HepG2 (cell line): ENCODE results near the gene DNAJB11. TPM values are rescaled to one million over a fixed set of nuclear protein-coding genes. Genes with fewer than 3 reads are reported as not detected.

Experiments used
- ARNT2 ChIP-seq: sonication (generic); formaldehyde crosslinking; IDR thresholded peaks from 2 replicates; pipeline ENCODE4 v1.8.0; 2022; ENCODE audit warnings: mild to moderate bottlenecking, low read depth, missing genetic modification reagents, moderate library complexity
- ELF1 ChIP-seq: sonication (generic); formaldehyde crosslinking; IDR thresholded peaks from 2 replicates; pipeline ENCODE4 v1.4.0; 2020; ENCODE audit warnings: missing genetic modification reagents
- KAT7 ChIP-seq: IDR thresholded peaks from 2 replicates; pipeline ENCODE4 v1.6.1; 2018; ENCODE audit warnings: borderline replicate concordance, missing compliant biosample characterization
- PCBP2 ChIP-seq: fragments of 200-400 bp; formaldehyde crosslinking; optimal IDR thresholded peaks from 2 replicates; pipeline ENCODE3; 2018; ENCODE audit warnings: low read length, low read depth; ENCODE audit not compliant: poor library complexity, severe bottlenecking
- PITX1 ChIP-seq: sonication (generic); formaldehyde crosslinking; IDR thresholded peaks from 2 replicates; pipeline ENCODE4 v1.5.1; 2020; ENCODE audit warnings: mild to moderate bottlenecking, missing genetic modification reagents
- SNAPC2 ChIP-seq: sonication (generic); formaldehyde crosslinking; IDR thresholded peaks from 2 replicates; pipeline ENCODE4 v1.8.1; 2022; ENCODE audit warnings: mild to moderate bottlenecking, missing genetic modification reagents
- TRIM24 ChIP-seq: sonication (generic); formaldehyde crosslinking; IDR thresholded peaks from 2 replicates; pipeline ENCODE4 v1.8.0; 2022; ENCODE audit warnings: mild to moderate bottlenecking, missing genetic modification reagents
- ZFYVE20 ChIP-seq: sonication (generic); formaldehyde crosslinking; IDR thresholded peaks from 2 replicates; pipeline ENCODE4 v1.8.0; 2023; ENCODE audit warnings: low read depth, mild to moderate bottlenecking, moderate library complexity, missing genetic modification reagents, borderline replicate concordance
- ZHX1 ChIP-seq: sonication (generic); formaldehyde crosslinking; IDR thresholded peaks from 2 replicates; pipeline ENCODE4 v1.8.1; 2022; ENCODE audit warnings: low read depth, mild to moderate bottlenecking, missing genetic modification reagents
- ZNF20 ChIP-seq: sonication (generic); formaldehyde crosslinking; IDR thresholded peaks from 2 replicates; pipeline ENCODE4 v1.4.0; 2020; ENCODE audit warnings: mild to moderate bottlenecking, moderate library complexity, missing genetic modification reagents
- ZNF281 ChIP-seq: sonication (generic); formaldehyde crosslinking; IDR thresholded peaks from 2 replicates; pipeline ENCODE4 v1.4.0; 2020; ENCODE audit warnings: missing genetic modification reagents, borderline replicate concordance
- polyA plus RNA-seq, 8 experiments: library from polyadenylated mRNA; depleted of rRNA in 3 of 8; stranded (reverse) in 7 of 8; unstranded in 1 of 8; fragments of >200 nt; fragmentation: Illumina TruSeq in 4 of 8; extraction: Trizol in 4 of 8; gene quantifications; 2 replicates each; pipeline versions ENCODE4 v1.2.1 to v1.2.3, GENCODE V29; 2011 to 2016; ENCODE audit warnings: low read depth in 4 of 8, missing spikeins in 1 of 8, mixed read lengths in 1 of 8; ENCODE audit not compliant: insufficient read depth in 1 of 8
- total RNA-seq, 5 experiments: library from RNA; depleted of rRNA; stranded (reverse); fragments of >200 nt; fragmentation: Illumina TruSeq; extraction: Trizol; gene quantifications; 2 replicates each; pipeline ENCODE4 v1.2.3, GENCODE V29; 2016; ENCODE audit warnings: low read depth in 1 of 5
- TF ChIP-seq, protein P1 (sequence below), 2 experiments: fragments of 450-650 bp in 1 of 2; sonication (generic) in 1 of 2; formaldehyde crosslinking in 1 of 2; IDR thresholded peaks; 2 replicates each; pipeline versions ENCODE4 v1.6.1 to v1.8.0; 2016 to 2022; ENCODE audit warnings: antibody characterized with exemption in 1 of 2, mild to moderate bottlenecking in 1 of 2, missing genetic modification reagents in 1 of 2
- TF ChIP-seq, protein P2 (sequence below): sonication (generic); formaldehyde crosslinking; IDR thresholded peaks from 2 replicates; pipeline ENCODE4 v1.4.0; 2020; ENCODE audit warnings: missing genetic modification reagents

Gene DNAJB11
- total and polyA plus RNA-seq, 2 of the 13 experiments (the other 11 are each of a cell fraction or from before 2014, with no cell fraction given), result 41.0 to 132 TPM

DNA sequence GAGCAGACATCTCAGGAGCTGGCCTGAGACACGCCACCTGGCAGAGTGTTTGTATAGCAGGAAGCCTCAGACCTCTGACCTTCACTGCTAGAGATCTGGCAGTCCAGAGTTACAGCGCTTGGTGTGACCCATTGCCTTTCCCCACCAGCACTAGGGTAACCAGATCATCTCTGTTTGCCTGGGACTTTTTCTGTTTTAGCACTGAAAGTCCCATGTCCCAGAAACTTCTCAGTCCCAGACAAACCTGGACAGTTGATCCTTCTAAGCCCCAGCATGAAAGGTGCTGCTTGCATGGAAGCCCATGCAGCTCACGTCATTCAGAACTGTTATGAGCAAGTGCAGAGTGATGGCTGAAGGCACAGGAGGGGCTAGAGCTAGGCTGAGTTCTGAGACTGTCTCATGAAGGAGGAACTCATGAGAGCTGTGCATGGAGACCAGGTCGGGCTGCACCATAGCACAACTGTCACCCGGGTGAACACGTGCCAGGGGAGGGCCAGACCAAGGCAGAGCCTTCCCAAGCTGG, 24.1 kb downstream of the DNAJB11 start (continued):
- TF ChIP-seq, protein P1, sequence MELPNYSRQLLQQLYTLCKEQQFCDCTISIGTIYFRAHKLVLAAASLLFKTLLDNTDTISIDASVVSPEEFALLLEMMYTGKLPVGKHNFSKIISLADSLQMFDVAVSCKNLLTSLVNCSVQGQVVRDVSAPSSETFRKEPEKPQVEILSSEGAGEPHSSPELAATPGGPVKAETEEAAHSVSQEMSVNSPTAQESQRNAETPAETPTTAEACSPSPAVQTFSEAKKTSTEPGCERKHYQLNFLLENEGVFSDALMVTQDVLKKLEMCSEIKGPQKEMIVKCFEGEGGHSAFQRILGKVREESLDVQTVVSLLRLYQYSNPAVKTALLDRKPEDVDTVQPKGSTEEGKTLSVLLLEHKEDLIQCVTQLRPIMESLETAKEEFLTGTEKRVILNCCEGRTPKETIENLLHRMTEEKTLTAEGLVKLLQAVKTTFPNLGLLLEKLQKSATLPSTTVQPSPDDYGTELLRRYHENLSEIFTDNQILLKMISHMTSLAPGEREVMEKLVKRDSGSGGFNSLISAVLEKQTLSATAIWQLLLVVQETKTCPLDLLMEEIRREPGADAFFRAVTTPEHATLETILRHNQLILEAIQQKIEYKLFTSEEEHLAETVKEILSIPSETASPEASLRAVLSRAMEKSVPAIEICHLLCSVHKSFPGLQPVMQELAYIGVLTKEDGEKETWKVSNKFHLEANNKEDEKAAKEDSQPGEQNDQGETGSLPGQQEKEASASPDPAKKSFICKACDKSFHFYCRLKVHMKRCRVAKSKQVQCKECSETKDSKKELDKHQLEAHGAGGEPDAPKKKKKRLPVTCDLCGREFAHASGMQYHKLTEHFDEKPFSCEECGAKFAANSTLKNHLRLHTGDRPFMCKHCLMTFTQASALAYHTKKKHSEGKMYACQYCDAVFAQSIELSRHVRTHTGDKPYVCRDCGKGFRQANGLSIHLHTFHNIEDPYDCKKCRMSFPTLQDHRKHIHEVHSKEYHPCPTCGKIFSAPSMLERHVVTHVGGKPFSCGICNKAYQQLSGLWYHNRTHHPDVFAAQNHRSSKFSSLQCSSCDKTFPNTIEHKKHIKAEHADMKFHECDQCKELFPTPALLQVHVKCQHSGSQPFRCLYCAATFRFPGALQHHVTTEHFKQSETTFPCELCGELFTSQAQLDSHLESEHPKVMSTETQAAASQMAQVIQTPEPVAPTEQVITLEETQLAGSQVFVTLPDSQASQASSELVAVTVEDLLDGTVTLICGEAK (IDR thresholded peaks at IDR 0.05), result no peak
- TF ChIP-seq, protein P1 (CRISPR knock-in tag; IDR thresholded peaks at IDR 0.05), result no peak
- TF ChIP-seq KAT7 (CRISPR knock-in tag), result no peak
- no peak for TF ChIP-seq SNAPC2 (CRISPR knock-in tag)
- TF ChIP-seq, protein P2, sequence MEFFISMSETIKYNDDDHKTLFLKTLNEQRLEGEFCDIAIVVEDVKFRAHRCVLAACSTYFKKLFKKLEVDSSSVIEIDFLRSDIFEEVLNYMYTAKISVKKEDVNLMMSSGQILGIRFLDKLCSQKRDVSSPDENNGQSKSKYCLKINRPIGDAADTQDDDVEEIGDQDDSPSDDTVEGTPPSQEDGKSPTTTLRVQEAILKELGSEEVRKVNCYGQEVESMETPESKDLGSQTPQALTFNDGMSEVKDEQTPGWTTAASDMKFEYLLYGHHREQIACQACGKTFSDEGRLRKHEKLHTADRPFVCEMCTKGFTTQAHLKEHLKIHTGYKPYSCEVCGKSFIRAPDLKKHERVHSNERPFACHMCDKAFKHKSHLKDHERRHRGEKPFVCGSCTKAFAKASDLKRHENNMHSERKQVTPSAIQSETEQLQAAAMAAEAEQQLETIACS (CRISPR knock-in tag), result no peak
- TF ChIP-seq ELF1 (CRISPR knock-in tag), result no peak
- TF ChIP-seq ZNF20 (CRISPR knock-in tag), result no peak
- no peak for TF ChIP-seq ZHX1 (CRISPR knock-in tag)
- TF ChIP-seq ZFYVE20 (CRISPR knock-in tag), result no peak
- no peak for TF ChIP-seq TRIM24 (CRISPR knock-in tag)
- TF ChIP-seq PCBP2, result no peak
- no peak for TF ChIP-seq ZNF281 (CRISPR knock-in tag)
- no peak for TF ChIP-seq ARNT2
- TF ChIP-seq PITX1, result 0 out of 2 replicates have a peak, but pooled peaks have one; percentile 33
